Brain pericyte (primary cell): ENCODE data around the gene TAS2R50.
"Not testable (repeated sequence)": the region's sequence is repeated elsewhere in the genome, so short reads cannot be mapped to it uniquely, and the experiment has no call there.

Experiments used
- DNase-seq: peaks from one replicate; pipeline ENCODE4 v3.0.0-alpha.2; 2012; ENCODE audit warnings: low read depth, low spot score

Gene TAS2R50

GRCh38 chr12:10986812-10987211, at the start of gene TAS2R50:
Gene TAS2R50, minus strand, starts transcription at chr12:10986912. Its CDS starts 52 bp downstream, at chr12:10986860.
- no peak for DNase-seq

- DNase-seq = not testable (repeated sequence)
Measured at GRCh38 chr12:11033959-11034358, 47.2 kb upstream of the TAS2R50 start.

GRCh38 chr12:11031307-11031706, 44.6 kb upstream of the TAS2R50 start, which contains the start of gene TAS2R31:
Gene TAS2R31, minus strand, starts transcription at chr12:11031407. Its CDS starts 72 bp downstream, at chr12:11031335.
- DNase-seq = no peak

DNA sequence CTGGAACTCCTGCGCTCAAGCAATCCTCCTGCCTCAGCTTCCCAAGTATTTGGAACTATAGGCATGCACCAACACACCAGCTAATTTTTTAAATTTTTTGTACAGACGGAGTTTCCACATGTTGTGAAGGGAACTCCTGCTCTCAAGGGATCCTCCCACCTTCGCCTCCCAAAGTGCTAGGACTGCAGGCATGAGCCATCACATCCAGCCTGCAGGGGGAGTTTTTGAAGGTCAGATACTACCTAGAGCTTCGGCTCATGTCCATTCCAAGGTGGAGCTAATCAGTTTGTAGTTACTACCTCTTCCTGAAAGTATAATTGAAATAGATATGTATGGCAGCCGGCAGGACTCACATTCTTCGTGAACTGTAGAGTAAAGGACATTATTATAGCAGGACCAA, 39.4 kb upstream of the TAS2R50 start:
- no peak for DNase-seq

DNA sequence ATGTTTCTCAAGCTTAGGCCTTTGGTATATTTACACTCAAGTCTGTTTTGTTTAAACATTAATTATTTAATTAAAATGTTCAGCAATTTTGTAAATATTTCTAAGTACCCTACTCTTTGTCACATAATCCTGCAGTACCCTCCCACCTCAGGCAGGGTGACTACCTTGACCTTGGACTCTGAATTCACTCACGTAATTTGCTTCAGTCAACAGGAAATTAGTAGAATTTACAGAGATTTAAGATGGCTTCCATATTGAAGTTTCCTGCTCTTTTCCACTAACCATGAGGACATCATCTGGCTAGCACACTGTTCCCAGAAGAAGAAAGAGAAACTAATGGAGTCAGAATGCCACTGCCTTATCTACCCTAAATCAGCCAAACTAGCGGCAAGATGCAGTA, 36.7 kb upstream of the TAS2R50 start:
- no peak for DNase-seq

- DNase-seq = no peak
Measured at GRCh38 chr12:11022520-11022919, 35.8 kb upstream of the TAS2R50 start, which contains the start of gene TAS2R19. Gene TAS2R19, minus strand, starts transcription at chr12:11022620. Its CDS starts 49 bp downstream, at chr12:11022571.

GRCh38 chr12:11016937-11017336, 30.2 kb upstream of the TAS2R50 start:
- no peak for DNase-seq

GRCh38 chr12:11015775-11016430, 29.2 kb upstream of the TAS2R50 start:
- no peak for DNase-seq

DNA sequence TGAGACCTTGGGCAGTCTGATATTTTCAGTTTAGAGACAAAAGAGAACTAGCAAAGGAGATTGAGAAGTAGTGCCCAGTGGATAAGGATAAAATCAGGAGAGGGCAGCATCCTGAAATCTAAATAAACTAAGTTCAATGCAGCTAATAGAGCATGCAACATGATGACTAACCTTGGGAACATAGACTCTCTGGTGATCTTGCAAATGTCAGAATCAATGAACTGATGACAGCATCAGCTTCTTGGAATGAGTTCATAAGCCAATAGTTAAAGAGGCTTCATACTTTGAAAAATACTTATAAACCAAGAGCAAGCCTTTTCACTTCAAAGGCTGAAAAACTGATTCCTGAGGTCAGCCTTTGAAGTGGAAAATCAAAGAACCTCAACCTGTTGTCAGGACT, 27.5 kb upstream of the TAS2R50 start:
- DNase-seq = no peak

DNA sequence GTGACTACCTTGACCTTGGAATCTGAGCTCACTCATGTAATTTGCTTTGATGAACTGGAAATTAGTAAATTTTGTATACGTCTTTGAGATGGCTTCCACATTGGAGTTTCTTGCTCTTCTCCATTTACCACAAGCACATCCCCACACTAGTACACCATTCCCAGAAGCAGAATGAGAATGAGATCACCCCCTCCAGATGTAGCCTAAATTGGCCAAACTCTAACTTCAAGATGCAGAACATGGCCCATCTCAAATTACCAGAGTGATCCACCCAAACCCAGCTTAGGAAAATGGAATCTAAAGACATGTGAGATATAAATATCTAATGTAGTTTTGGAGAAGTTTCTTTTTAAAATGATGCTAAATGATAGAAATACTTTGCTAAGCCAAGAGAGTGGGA, 20.9 kb upstream of the TAS2R50 start:
- DNase-seq = no peak

GRCh38 chr12:10998204-10998603, 11.5 kb upstream of the TAS2R50 start, which contains the start of gene TAS2R20:
Gene TAS2R20, minus strand, starts transcription at chr12:10998304. Its CDS starts 429 bp downstream, at chr12:10997875.
- DNase-seq = no peak

DNA sequence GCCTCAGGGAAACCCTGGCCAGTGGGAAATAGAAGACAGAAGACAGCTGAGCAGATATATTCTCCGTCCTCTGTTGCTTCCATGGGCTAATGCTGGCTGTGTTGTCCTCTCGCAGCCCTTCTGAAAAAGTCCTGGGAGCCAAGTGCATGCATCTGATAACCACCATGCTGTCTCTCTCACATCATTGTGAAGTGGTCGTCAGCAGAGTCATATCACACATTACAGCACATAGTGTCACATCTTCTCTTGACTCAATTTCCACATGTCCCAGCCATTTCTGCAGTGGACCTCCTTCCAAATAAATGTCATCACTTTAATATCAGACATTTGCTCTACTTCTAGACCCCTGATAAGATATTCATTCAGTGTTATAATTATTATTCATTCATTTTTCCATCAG, 7.6 kb upstream of the TAS2R50 start:
- no peak for DNase-seq

DNA sequence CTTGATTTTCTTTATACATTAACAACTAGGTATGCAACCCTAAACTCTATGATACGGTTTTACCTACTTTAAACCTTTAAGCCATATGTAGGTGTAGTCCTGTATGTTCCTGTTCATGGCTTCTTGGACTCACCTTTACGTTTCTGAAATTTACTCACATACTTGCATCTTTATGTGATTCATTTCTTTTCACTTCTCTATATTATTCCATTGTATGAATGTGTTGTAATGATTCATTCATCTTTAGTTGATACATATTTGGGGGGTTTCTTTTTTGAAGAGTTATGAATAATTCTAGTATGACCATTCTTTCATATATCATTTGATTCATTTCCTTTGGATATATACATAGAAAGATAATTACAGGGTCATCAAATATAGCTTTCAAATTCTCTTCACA, 2.4 kb upstream of the TAS2R50 start:
- DNase-seq = no peak

- DNase-seq = no peak
Measured at GRCh38 chr12:10982244-10982643, 4.5 kb downstream of the TAS2R50 start.

- DNase-seq = no peak
Measured at GRCh38 chr12:10974965-10975364, 11.7 kb downstream of the TAS2R50 start.

DNA sequence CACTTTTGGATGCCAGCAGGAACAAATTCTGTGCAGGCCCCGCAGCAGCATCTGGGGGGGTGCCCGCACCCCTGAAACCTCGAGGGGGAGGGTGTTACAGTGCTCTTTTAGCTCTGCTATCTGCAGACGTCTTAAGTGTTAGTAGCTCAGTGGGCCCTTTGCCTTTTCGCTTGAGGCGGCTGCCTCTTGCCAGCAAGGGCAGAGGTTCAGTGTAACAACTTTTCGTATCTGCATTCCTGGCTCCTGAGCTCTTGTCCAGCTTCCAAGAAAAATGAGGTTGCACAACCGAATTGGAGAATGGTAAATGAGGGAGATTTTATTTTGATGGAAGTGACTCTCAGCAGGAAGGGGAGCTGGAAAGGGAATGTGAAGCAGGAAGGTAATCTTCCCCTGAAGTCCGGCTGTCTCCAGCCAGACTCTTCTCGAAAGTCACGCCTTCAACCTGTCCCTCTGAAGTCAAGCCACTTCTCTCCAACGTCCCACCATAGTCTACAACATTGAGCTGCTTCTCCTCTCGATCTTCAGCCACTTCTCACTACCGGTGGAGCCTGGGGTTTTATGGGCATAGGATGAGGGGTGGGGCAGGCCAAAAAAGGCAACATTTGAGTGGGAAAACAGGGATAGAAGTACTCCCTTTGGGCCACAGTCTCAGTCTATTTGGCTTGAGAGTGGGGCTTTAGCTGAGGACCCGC, 17.8 kb downstream of the TAS2R50 start:
- DNase-seq = peak; percentile 33

DNA sequence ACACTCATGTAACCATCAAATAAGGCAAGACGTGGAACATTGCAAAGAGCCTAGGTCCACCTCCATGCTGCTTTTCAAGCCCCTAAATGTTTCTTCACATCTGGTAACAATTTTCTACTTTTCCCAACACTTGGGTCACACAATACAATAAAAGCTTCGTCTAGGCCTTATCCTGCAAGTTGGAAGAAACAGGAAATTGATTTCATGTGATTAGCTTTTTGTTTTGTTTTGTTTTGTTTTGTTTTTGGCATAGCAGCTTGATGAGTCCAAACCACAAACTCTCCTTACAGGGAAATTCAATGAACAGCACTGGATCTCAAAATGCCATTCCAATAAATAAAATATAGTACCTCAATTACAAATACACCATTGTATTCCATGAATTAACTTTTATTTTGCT, 19.3 kb downstream of the TAS2R50 start:
- DNase-seq = peak; percentile 61

GRCh38 chr12:10966314-10966713, 20.4 kb downstream of the TAS2R50 start:
- DNase-seq = no peak

DNA sequence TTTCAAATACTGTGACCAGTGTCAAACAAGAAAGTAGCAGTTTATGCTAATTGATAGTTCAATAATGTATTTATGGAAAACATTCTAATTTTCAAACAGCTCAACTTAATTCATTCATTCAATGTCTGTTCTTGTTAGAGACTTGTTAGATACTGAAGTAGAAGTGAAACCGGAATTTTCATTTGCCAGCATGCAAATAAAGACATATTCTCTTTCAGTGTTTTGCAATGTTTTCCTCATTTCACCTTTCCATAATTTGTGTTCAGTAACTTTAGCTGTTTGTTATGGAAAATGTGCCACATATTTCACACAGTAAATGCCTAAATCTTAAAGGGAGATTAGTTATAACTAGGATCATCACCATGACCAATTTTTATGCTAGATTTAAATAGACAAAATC, 21.2 kb downstream of the TAS2R50 start:
- no peak for DNase-seq

DNA sequence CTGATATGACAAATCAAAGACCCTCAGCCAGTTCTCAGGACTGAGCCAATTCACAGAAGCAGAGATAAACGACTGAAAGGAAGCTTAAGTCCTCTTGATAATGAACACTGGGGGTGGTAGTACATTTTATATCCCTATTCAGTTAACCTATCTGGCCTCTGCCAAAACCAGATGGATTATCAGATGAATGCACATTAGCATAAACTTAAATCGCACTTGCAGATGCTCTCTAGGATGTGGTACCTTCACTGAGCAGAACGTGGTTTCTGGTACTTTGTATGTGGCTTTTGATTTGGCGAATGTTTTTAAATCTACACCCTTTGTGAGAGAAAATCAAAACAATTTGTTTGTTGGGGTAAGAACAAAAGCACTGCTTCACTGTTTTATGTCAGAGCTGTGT, 26.5 kb downstream of the TAS2R50 start:
- no peak for DNase-seq

GRCh38 chr12:10959804-10960203, 26.9 kb downstream of the TAS2R50 start:
- no peak for DNase-seq

DNA sequence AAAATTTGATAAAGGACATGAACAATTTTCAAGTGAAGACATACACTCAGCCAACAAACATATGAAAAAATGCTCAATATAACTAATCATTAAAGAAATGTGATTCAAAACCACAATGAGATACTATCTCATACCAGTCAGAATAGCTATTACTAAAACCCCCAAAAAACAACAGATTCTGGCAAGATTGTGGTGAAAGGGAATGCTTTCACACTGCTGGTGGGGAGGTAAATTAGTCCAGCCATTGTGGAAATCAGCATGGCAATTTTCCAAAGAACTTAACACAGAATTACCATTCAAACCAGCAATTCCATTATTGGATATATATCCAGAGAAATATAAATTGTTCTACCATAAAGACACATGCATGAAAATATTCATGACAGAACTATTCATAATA, 29.0 kb downstream of the TAS2R50 start:
- no peak for DNase-seq

DNA sequence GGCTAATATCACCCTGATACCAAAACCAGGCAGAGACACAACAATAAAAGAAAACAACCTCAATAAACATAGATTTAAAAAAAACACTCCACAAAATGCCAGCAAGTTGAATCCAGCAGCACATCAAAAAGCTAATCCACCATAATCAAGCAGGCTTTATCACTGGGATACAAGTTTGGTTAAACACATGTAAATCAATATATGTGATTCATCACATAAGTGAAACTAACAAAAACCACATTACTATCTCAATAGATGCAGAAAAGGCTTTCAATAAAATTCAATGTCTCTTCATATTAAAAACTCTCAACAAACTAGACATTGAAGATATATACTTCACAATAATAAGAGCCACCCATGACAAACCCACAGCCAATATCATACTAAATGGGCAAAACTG, 30.6 kb downstream of the TAS2R50 start:
- no peak for DNase-seq
